ENCODE measurements around the gene UACA. TPM values are rescaled to one million over a fixed set of nuclear protein-coding genes. Genes with fewer than 3 reads are reported as not detected.

The UACA gene
- total and polyA plus RNA-seq, 2 of the 8 experiments (the other 6 are each of a cell fraction or from before 2014, with no cell fraction given), result 28.6 to 38.9 TPM

DNA sequence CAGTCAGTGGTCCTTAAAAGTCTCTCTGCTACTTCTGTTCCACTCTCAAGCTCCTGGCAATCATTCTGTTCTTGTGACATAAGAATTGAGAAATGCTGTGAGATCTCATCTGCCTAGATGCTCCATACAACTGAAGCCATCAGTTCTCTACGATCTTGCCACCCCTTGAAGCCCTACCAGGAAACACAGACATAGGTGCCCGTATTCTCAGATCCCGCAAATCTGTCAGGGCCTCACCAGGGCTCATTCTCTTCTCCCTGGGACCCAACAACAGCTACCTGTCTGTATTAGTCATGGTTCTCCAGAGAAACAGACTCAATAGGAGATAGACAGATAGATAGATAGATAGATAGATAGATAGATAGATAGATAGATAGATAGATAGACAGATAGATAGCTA, 149.1 kb downstream of the UACA start:
- H3K9ac ChIP-seq (replicated peaks in 1 of 4; ENCODE audit: extremely low read depth in 1 of 4, low read depth in 3 of 4, low read length in 3 of 4), result no peak overlapping the region
- H3K9me3 ChIP-seq (ENCODE audit: insufficient read depth in 2 of 2, low read depth in 1 of 2, low read length in 1 of 2), result peaks cover 0 to 4% of the 10 kb centered on the region in 2 experiments; a peak in 2 of 4 replicates
- 91% methylated on average over 3 of the region's 3 CpGs; no CpG with 5 or more reads in 1 of the 2 experiments for WGBS, 2 experiments (ENCODE audit: extremely low coverage in 1 of 2, insufficient coverage in 1 of 2, insufficient read length in 1 of 2, insufficient replicate concordance in 2 of 2, low coverage in 1 of 2, low lambda C conversion rate in 2 of 2, missing lambda C conversion rate in 1 of 2)
- no peak overlapping the region for H2BK120ac ChIP-seq (replicated peaks; ENCODE audit: low read depth, low read length)
- H2BK5ac ChIP-seq (ENCODE audit: low read depth, low read length), result no peak overlapping the region
- H2BK12ac ChIP-seq (ENCODE audit: low read depth, low read length), result no peak overlapping the region
- H3K4me1 ChIP-seq (replicated peaks in 1 of 4; ENCODE audit: control insufficient read depth in 3 of 4, insufficient read depth in 4 of 4, low read length in 3 of 4), result peaks cover 0 to 5% (median 3%) of the 10 kb centered on the region in 4 experiments; a peak in 3 of 7 replicates
- no peaks in the 10 kb centered on the region for H3K79me2 ChIP-seq (ENCODE audit: control insufficient read depth in 1 of 2, insufficient read depth in 2 of 2, low read length in 2 of 2)
- H2AK5ac ChIP-seq (ENCODE audit: low read depth, low read length), result no peak overlapping the region
- no peak overlapping the region for H2BK20ac ChIP-seq (ENCODE audit: low read length)
- H4K8ac ChIP-seq (ENCODE audit: extremely low read depth, insufficient read depth, low read length), result no peak overlapping the region
- no peak overlapping the region for H2AFZ ChIP-seq (ENCODE audit: low read length)
- H3K18ac ChIP-seq (ENCODE audit: extremely low read depth, low read length), result no peak overlapping the region
- CTCF ChIA-PET (ENCODE audit: partially characterized antibody), result interaction anchor here (0.7 to 1.3 kb wide), 4 partner anchors 23 to 420 kb away, joined by 3 read pairs; no protein-coding TSS in a partner anchor
- POLR2A ChIA-PET (ENCODE audit: partially characterized antibody), result no interaction called here
- H3K79me1 ChIP-seq (ENCODE audit: low read depth, low read length), result no peaks in the 10 kb centered on the region
- no peaks in the 10 kb centered on the region for H3K23me2 ChIP-seq (ENCODE audit: low read depth, low read length)
- H3K56ac ChIP-seq (replicated peaks; ENCODE audit: insufficient read length, low read depth, low read length), result no peak overlapping the region
- H4K91ac ChIP-seq (replicated peaks; ENCODE audit: insufficient read length, low read length), result no peak overlapping the region
- no peak overlapping the region for H3K14ac ChIP-seq (ENCODE audit: insufficient read length)
- TF ChIP-seq KDM4A (IDR thresholded peaks at IDR 0.05; ENCODE audit: low read depth, low read length, severe bottlenecking), result no peak
- TF ChIP-seq CHD2 (IDR thresholded peaks at IDR 0.05; ENCODE audit: low read length), result no peak
- TF ChIP-seq SP2 (IDR thresholded peaks at IDR 0.05; ENCODE audit: low read length), result no peak
- no peak for TF ChIP-seq KDM1A (IDR thresholded peaks at IDR 0.05; ENCODE audit: borderline replicate concordance, low read length)
- H3K23ac ChIP-seq (ENCODE audit: insufficient read length), result no peak overlapping the region
- FAIRE-seq (no peak), DNase-seq (ENCODE audit: low read depth in 1 of 2, low spot score in 2 of 2) (no peak)
- H4K20me1 ChIP-seq (replicated peaks in 1 of 2; ENCODE audit: control insufficient read depth in 1 of 2, insufficient read depth in 2 of 2, low read length in 2 of 2), result no peaks in the 10 kb centered on the region
- H2BK15ac ChIP-seq (ENCODE audit: low read length), result no peak overlapping the region
- H3K36me3 ChIP-seq (ENCODE audit: control insufficient read depth in 2 of 4, insufficient read depth in 4 of 4, low read length in 3 of 4), result no peaks in the 10 kb centered on the region
- H3K27ac ChIP-seq (ENCODE audit: low read depth, low read length), result no peak overlapping the region
- H3K4me2 ChIP-seq (ENCODE audit: insufficient read depth in 1 of 2, low read depth in 2 of 2, low read length in 2 of 2), result no peak overlapping the region
- H3K4me3 ChIP-seq (ENCODE audit: extremely low read depth in 1 of 4, insufficient read depth in 2 of 4, low read depth in 3 of 4, low read length in 4 of 4), result no peak overlapping the region
- H3K4ac ChIP-seq (replicated peaks; ENCODE audit: insufficient read length, low read depth, low read length), result no peak overlapping the region
- no peak overlapping the region for H4K5ac ChIP-seq (ENCODE audit: insufficient read length, low read depth, low read length)
- no peaks in the 10 kb centered on the region for H3K27me3 ChIP-seq (replicated peaks in 1 of 4; ENCODE audit: control insufficient read depth in 3 of 4, extremely low read depth in 1 of 4, insufficient read depth in 3 of 4, low read length in 3 of 4)
